Activated CD4-positive, alpha-beta T cell treated with anti-CD3 and anti-CD28 coated beads, Interleukin-2, amount 50 U/mL, for 24 hours (primary cell): ENCODE data around the gene MAP6.

Source experiments
- DNase-seq, 2 donors: peaks; one replicate each; pipeline ENCODE4 v3.0.0-alpha.2; 2020; ENCODE audit warnings: low read depth in 1 of 2, low spot score in 1 of 2

MAP6 gene

DNA sequence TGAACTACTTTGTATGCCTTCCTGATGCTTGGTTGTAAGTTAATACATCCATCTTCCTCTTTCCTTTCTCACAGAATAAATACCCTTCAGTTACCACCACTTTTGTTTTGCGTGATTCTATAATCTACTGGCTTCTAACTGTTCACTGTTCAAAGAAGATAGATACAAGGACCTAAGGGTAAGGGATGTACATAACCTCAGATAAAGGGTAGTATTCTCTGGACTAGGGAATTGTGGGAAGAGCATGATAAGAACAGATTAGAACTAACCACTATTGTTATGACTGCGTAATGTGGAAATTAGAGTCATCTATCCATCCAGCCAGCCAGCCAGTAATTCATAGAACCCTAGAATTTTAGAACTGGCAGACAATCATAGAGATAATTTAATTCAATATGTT, 36.4 kb downstream of the MAP6 start:
- DNase-seq = no peak

DNA sequence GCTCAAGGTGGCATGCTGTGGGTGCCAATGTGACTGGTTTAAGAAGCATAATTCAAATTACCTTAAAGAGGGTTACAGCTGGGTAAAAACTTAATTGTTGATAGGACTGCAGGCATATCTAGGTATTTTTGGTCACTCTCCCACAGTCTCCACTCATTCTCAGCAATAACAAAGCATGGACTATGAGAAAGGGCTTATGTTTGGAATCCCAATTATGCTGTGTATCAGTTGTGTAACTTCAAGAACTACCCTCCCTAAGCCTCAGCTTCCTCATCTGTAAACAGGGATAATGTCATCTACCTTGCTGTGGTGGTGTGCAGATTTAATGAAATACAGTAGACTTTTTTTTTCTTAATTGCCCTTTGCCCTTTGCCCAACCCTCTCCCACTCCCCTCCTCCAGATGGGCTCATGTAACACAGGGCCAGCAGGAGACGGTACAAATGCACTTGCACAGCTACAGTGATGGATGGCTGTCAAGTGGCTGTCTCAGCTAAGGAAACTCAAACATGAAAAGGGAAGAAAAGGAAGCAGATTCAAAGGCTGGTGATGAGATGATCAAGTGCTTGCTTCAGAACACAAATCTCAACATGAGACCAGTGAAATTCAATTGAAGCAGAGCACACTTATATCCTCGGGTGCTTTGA, 37.6 kb downstream of the MAP6 start:
- no peak for DNase-seq

DNA sequence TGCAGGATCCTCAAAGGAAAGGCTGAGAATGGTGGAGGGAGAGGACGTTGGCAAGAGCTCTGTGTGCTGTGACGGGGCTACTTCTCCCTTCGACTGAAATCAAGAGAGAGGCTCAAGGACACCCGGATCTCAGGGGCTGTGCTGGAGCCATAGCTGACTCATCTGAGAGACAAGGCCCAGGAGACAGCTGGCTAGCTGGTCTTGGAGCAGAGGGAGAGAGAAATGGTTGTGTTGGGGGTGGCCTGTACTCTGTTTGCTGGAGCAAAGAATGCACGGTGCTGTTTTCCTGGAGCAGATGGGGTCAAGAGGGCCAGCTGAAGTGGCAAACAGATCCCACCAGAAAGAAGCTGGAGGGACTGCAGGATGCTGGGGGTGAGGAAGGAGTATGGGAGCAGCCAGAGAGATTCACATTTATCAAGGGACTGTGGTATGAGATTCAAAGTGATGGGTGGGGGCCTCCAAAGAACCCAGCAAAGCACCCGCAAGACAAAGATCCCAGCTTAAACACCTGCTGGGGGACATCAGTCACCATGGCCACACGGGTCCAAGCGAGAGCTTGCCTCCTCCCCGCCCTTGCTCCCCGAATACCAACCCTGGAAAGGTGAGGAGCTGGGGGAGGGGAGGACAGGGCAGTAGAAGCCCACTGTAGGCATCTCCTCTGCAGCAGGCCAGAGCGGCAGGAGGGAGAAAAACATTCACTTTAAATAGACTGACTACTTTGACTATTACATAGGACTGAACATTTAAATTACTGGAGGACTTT, 40.8 kb downstream of the MAP6 start:
- DNase-seq = no peak

DNA sequence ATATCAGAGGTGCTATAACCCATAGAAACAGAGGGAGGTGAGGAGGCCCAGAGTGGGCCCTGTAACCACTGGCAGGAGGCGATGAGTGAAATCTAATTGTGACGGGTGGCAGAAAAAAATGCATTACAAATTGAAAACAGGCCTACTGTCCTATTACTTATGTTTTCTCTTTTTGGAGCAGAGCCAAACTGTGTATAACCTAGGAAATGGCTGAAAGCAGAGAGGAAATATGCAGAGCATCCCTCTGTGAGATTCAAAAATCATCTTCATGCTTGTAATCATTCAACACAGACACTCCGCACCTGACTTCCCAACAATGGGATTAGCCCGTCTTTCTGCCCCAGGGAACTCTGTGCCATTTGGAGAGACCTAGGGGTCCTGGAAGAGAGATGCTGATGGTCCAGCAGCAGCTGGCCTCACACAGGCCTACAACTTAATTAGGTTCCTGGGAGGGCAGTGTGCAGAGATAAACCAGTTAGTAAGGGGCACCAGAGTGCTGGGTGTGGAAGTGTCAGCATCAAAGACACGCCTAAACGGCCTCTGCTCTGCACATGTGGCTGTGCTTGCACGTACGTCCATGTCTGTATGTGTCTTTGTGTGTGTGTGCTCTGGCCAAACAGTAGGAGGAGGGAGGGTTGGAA, 41.8 kb downstream of the MAP6 start:
- DNase-seq = no peak

DNA sequence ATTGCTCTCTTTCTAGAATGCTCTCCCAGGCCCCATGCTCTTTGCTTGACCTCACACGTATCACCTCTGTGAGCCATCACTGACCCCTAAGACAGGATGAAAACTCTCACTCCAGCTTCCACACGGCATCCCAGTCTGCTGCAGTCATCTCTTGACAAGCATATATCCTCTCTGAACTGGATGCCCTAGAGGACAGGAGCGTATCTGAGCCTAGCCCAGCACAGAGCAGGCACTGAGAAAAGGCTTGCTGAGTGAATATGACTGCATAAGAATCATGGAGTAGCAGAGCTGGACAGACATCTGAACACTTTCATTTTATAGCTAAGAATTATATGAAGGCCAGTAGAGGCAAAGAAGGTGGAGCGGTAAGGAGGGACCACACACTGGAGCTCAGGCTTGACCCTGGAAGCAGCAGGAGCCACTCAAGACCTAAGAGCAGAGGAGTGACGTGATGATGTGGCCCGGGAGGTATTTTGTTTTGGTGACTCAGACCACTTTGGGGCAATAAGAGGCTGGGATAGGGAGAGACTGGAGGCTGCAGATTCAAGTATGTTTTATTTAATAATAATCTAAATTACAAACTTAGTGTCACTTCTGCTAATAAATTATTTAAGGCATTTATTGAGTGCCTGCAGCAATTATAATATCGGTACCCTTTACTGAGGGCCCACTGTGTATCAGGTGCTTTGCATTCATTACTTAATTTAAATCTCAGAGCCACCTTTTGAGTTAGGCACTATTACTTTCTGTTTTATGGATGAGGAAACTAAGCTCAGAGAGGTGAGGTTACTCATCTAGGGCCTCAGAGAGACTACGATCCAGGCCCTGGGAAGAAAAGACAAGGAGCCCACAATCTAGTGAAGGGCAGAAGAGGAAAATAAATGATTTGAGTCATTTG, 42.6 kb downstream of the MAP6 start:
- DNase-seq = no peak

DNA sequence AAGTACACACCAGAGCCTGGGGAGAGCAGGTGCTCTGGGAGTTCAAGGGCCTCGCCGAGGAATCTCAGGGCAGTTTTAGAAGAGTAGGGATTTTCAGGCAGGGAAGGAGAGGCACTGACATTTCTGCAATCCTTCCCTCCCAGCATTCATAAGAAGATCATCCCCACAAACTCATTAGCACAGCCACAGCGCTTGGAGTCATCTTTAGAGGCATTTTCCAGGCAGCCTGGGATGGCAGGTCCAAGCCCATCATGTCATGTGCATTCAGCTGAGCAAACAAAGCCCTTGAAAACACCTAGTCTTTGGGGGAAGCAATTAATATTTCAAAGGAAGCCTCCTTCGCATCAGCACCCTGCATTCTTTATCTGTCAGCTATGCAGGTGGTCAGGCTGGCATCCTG, 43.8 kb downstream of the MAP6 start:
- no peak for DNase-seq

DNA sequence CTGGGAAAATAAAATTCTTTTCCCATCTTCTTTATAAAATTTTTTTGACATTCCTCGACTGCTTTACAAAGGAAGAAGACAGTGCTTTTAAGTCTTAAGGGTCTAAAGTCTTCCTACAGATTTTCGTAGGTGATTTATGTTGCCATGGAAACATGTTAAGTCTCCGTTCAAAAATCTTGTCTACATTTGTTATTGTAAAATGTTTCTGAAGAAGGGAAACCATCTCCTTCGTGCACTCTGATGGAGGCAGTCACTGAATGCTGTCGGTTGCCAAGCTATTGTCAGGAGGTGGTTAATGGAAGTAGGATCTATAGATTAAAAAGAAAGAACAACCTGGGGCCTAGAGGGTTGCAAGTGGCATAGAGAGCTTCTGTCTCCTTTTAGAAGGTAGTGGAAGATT, 52.6 kb downstream of the MAP6 start:
- no peak for DNase-seq

DNA sequence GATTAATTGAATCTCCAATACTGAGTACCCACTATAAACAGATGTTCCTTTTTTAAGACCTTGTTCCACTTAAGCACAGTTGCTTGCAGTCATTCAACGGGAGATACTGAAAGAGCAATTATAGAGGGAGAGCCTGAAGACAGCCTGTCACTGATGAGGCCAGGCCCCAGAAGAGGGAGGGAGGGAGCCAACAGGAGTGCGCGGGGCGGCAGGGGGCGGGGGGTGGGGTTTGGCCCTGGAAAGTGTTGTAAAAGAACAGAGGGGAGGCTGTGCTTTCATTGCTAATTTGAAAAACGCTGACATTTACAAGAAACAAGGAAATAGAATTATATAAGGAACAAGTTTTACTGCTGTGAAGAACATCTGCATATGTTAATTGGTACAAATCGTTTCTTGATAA, 53.1 kb downstream of the MAP6 start:
- DNase-seq = no peak

DNA sequence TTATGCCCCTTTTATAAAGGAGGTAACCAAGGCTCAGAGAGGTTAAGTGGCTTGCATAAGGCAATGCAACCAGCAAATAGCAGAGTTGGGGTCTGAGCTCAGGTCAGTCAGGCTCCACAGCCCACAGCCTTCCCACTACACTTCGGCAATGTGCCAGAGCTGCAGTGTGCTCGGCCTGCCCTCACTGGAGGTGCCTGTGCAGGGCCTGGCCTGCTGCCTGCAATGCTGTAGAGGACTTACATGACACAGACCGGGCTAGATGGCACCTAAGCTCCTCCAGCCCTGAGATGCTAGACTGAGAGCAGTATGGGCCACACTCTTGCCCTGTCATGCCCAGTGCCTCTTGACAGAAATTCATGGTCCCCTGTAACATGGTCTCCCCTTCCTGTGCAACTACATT, 57.0 kb downstream of the MAP6 start:
- DNase-seq = no peak

DNA sequence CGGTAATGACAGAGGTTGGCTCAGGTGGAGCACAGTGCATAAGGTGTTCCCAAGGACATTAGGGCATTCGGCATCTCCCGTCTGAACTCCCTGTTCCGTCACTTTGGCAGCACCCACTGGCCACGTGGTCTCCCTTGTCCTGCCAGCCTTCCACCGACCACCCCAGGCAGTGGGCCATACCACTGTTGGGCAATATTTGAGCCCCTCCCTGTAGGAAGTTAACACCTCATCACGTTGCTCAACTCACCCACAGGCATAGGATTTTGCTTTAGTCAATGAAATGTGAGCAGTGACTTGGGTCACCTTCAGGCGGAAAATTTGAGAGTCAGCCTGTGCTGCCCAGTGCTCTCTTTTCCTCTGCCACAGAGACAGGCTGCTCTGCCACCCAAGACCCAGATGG, 62.7 kb downstream of the MAP6 start:
- no peak for DNase-seq

DNA sequence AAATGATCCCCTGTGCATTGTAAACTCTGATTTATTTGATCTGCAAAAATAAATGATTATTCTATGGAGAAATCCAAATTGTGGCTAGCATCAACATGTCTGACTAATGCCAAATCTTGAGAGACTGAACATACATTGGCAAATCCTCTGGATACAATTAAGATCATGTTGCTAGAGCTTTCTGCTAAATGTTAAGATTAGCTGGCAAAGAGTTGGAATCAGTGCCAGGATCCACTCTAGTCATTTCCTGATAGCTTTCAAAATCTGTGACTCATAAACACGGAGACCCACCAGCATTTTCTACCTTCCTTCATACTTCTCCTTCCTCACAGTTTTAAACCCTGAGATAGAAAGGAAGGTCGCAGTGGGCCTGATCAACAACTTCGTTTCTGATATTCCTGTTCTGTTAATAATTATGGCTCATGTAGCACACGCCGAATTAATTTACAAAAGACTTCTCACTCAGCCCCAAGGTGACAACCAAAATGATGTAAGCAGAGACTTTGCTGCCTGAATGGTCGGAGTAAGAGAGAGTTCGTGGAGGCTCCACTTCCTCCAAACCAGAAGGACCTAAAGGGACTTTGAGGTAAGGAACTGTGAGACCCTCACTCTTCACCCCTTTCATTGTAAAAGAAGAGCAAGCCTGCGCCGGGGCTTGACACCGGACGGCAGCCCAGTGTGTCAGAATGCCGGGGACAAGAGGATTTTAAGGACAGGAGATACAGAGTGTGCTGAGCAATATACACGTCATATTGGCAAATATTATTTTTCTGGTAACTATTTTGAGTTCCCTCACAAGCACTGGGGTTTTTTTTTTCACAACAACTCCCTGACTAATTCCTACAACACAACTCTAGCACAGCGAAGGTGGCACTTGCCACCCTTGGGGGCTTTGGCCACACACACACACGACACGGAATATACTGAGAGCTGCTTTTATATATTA, 64.8 kb downstream of the MAP6 start:
- no peak for DNase-seq

DNA sequence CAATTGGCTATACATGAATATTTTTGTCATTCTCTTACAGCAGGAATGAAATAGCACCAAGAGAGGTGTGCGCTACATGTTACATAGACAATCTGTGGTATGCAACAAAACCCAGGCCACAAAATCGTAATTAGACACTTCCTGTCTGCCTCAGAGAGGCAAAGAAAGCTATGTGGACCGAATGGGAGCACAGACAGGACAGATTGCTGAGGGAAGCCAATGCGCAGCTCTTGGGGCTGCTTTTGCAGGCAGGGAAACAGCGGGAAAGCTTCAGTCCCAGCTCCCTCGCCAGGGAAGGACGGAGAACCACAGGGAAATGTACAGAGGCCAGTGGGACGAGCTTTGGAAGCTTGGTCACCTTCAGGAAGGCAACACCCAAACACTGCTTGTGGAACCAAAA, 65.9 kb downstream of the MAP6 start:
- no peak for DNase-seq

DNA sequence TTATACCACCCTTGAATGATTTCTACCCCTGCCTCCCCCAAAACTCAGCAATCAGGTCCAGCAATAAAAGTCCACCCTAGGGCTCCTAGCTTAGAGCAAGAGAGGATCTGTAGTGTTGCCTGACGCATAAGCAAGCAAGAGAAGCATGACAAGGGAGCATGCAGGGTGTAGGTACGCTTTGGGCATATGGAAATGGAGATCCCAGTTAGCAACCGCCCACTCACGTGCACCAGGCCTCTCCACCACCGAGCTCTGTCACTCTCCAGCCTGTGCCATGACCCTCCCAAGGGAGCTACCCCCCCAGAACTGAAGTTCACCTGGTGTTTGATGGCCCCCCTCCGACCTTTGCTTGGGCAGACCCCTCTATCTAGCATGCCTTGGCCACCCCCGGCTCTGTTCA, 67.3 kb downstream of the MAP6 start:
- DNase-seq = no peak

DNA sequence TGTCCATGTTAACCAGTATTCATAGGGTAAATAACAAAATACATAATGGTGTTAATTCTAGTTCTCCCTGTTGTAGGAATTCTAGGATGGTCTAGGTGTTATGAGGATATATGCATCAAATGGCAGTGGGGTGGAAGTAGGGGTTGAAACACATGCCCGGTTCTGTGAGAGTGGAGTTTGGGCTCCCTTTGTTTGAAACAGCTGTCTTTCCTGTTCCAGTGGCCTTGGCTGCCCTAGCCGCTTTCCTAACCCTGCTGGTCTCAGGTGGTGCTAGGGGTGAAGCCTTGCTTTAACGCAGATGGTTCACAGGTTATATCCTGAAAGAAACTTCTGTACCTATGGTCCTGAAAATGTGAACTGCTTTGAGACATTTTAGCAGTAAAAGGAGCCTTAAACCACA, 68.5 kb downstream of the MAP6 start:
- no peak for DNase-seq

DNA sequence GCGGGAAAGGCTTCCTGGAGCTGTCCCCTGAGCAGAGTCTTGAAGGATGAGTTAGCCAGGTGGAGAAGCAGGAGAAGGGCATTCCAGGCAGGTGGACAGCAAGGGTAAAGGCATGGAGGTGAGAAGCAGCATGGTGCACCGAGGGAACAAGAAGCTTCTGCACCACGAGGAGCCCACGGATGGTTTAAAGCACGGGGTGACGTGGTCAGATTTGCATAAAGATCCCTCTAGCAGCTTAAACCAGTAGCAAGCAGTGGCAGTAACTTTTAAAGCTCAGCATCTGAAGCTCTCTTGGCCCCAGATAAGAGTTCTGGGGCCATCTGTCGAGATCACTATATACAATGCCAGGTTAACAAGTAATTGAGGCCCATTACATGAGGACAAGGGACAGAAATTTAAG, 69.9 kb downstream of the MAP6 start:
- no peak for DNase-seq

DNA sequence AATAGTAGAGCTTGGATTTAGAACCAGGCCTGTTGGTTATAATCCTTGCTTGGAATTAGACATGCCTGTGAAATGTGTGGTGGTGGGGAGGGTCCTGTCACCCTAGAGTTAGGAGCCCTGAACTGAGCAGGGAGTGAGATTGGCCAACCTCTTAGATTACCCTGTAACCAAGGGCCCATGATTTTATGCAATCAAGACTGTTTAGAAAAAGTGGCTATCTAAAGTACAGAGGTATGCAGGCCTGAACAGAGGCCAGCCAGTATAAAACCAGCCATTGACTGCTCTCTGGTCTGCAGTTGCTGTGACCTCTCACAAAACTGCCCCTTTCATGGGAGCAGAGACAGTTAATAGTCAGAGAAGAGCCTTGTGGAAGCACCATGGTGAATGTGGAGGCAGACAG, 70.6 kb downstream of the MAP6 start:
- no peak for DNase-seq

DNA sequence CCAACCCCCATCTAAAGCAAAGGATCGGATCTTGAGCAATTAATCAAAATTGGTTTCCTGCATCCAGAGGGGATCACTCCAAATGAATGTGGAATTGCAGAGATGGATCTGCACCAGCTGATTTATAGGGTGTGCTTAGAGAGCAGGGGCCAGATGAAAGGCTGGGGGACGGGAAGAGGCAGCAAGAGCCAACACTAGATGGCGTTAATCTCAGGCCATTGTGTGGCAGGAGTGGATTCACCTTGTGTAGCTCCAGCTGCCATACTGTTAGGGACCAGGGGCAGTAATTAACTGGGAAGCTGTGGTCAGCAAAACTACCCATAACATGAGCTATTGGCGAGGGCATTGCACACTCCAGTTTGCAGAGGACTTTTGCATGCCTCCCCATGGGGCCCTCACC, 71.2 kb downstream of the MAP6 start:
- DNase-seq = no peak

DNA sequence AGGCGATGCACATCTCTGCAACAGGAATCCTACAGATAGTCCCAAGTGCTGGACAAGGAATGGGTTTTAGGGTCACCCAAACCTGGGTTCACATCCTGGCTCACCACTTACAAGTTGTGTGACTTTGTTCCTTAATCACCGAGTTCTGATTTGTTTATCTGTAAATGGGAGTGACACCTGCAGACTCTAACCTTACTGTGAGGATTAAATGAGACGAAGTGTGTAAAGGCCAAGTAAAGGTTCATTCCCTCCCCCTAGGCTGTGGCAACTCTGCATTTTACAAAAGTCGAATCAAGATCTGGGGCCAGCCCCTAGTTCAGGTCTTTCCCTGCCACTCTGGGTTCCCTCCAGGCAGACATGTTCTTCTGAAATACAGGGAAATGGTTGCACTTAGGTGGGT, 71.9 kb downstream of the MAP6 start:
- no peak for DNase-seq

DNA sequence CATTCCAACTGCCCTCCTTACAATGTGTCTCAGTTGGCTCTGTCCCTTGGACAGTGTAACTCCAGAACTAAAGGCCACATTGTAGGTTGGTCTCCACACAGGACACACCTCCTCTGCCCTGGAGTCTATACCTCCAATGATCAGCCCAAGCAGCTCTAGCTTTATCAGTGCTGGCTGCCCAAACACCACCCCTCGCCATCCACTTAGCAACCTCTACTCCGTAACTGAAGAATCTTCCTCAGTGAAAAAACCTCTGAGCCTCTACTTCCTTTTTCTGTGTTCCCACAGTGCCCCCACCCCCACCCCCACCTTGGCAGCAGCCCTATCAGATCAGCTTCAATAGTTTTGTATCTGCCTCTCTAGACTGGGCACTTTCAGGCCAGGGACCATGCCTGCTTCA, 73.4 kb downstream of the MAP6 start:
- no peak for DNase-seq

DNA sequence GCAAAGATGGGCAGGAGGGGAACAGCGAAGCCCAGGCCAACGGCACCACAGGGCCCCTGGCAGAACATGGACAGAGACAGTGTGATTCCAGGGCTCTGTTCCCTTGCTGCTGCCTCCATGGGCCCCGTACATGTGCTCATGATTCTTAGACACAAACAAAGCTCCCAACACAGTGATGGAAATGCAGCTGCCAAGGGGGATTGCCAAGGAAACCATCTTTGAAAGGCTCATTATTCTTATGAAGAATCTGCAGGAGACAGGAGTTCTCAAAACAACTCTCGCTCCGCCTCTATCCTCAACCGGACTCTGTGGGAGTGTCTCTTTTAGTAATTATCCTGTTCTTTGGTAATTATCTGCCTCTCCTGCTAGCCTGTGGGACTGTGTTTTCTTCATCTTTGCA, 74.6 kb downstream of the MAP6 start:
- DNase-seq = no peak
